SW 1271 (cell line): ENCODE data around the gene NAPB.
"Not testable (repeated sequence)": the region's sequence is repeated elsewhere in the genome, so short reads cannot be mapped to it uniquely, and the experiment has no call there.

Source experiments
- DNase-seq, 2 experiments: peaks; one replicate each; lab custom pipeline; 2025; lab: John Stamatoyannopoulos, UW

Gene NAPB

DNA sequence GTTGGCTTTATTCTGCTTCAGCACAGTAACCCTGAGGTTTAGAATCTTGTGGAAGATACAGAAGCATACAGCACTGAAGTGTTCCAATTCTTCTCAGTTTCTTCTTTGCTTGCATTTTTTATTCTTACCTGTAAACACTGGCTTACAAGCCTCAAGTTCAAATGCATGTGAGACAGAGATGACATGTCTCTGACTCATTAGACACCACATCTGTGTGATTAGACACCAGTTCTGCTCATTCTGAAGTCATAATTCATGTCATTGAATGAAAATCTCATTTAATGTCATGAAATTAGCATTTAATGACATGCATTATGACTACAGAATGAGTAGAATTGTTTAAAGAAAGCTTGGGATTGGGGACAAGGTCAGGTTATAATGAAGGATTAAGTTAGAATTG lies 53.5 kb downstream of the NAPB start:
- no peak for DNase-seq

DNA sequence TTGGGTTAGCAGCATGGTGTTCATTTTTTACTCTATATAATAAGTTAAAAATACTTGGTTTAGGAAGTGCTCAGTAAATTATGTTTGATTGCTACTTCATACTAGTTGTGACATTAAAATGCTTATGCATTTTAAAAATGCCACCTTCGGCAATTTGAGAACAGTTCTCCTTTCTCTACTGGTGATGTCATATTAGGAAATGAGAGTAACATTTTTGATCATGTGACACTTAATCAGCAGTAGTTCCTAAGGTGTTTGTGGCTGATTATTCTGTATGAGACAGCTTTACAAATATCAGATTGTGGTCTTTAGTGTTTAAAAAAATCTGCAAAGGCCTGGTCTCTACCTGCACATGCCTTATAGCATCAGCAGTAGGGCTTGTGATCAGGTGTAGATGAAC lies 54.9 kb downstream of the NAPB start:
- no peak for DNase-seq

DNA sequence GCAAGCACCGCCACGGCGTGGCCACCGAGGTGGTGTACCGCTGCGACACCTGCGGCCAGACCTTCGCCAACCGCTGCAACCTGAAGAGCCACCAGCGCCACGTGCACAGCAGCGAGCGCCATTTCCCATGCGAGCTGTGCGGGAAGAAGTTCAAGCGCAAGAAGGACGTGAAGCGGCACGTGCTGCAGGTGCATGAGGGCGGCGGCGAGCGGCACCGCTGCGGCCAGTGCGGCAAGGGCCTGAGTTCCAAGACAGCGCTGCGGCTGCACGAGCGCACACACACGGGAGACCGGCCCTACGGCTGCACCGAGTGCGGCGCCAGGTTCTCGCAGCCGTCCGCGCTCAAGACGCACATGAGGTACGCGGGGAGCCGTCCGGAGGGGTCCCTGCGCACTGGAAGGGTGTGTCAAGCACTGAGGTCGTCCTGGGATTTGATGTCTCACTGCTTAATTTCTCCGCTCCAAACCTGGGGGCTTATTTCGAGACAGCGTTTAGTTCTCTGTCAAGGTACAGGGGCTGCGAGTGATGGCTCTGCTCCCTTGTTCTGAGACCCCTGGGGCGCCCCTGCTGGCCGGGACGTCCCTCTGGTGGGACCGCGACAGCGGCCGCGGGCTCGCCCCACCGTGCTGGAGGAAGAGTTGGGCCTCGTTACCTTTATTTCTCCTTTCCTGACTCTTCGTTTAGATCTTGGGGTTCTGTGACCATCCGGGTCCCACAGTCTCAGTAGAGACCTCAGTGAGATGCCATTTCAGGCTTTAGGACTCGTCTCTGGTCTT lies 55.7 kb downstream of the NAPB start:
- DNase-seq, result no peak

DNA sequence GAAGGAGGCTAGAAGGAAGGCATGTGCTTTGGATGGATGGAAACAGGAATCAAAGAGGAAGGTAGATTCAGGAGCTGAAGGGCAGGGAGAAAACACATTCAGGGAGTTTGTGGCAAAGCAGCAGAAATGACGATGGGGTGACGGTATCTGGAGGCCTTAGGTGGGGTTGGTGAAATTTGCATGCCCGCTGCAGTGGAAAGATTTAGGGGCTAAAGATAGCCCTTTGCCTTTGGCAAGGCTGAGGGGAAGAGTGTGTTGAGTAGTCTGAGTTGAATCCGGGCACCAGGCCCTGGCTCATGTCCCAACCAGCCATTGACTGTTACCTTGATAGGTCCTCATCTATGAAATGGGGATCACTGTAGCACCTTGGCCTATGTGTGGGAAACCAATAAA lies 58.0 kb downstream of the NAPB start:
- no peak for DNase-seq

DNA sequence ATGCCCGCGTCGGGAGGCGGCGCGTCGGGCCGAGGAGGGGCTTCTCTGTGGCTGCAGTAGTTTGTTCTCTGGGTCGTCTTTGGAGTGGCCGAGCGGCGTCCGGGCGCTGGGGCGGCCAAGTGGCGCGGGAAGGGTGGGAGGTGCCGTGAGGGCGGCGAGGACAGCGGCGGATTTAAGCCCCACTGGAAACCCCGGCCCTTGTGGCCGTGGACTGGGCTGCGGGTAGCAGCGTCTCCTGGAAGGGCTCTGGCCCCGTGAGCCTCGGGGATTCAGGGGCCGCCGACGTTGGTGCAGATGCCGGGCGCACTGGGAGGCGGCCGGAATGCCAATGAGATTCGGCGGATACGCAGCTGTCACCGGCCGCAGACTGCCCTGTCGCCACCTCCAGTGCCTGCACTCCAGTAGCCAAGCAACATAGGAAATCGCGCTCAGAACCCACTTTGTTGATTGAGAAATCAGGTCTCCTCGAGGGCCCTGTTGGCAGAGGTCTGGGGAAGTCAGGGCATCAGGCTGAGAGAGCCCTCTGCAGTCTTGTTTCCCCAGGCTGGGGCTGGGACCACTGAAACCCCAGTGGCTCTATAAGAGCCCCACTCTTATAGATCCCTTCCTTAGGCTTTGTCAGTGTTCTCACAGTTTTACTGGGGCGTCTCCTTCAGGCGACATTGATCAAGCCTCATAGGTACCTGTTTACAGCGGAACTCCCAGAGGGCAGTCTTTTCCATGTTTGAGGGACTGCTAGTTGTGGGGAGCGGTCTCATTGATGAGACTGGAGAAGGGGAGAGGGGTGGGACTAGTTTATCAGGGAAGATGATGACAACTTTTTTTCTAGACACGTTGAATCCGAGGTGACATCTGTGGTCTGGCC lies 58.7 kb downstream of the NAPB start:
- DNase-seq, result peak in 1 of 2 experiments; percentile 64

DNA sequence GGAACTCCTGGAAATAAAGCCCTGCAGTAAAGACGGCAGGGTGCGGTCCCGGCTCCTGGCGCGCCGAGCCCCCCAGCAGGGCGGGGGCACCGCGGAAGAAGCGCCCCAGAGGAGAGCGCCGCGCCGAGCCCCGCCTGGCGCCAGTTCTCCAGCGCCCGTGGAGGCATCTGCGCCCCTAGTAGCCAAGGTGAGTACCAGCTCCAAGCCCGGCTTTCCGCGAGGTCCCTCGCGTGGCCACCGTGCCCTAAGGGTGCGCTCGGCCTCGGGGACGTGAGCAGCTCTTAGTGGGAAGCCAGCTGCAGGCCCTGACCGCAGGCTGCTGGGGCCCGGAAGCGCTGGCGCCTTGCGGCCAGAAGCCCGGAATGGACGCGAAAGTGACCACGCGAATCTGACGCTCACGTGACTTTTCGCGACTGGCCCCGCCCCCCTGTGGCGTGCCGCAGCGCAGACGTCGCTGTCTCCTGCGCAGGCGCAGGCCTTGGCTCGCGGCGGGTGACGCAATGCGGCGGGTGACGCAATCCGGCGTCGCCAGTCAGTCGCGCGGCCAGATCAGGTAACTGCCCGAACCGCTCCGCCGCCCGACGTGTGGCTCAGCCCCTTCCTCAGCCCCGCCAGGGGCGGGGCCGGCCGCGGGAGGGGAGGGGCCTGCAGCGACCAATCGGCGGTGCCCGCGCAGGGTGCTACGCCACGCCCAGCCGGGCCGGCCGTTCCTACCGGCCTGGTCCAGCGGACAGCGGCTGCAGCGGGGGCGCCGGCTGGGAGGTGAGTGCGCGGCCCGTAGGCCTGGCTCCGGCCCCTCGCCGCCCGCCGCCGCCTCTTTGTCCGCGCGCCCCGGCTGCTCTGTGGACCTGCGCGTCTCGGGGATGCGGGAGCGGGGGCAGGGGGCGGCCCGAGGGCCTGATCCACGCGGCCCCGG lies 59.6 kb downstream of the NAPB start, which contains the start of gene GZF1:
GZF1 (plus strand) TSS at position 707 of the 916 bp plus-strand sequence. CDS start 2,202 bp downstream, outside the sequence.
- peak; percentile 93 to 97 for DNase-seq

DNA sequence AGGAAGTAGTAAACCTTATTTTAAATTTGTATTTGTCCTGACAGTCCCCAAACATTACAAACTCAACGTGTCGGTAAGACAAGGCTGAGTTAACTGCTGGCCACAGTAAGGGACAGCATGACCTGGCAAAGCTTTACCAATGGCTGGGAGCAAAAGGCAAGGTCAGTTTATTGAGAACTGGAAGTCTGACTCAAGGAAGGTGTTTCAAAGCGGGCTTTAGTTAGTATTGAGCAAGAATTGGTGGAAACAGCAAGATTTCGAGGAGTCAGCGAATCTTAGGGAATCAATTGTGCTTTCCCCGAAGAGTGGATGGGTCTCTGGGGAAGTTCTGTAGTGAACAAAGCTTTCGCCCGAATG lies 60.2 kb downstream of the NAPB start:
- DNase-seq, result peak in 1 of 2 experiments; percentile 16

DNA sequence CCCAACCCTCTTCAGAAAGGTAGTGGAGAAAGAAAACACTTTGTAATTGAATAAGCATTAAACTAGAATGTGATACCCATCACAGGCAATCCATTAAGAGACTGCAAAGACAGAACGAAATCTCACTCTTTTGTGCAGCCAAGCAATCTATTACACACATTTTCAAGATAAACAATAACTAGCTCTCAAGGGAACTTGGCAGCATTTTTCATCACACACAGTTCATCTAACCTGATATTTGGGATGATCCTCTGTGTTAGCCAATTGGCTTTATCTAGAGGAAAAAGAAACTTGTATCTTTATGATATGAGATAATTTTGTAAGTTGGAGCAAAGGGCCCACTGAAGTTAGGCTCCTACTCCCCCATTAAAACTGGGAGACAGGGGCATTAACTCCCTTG lies 60.8 kb downstream of the NAPB start:
- no peak for DNase-seq

DNA sequence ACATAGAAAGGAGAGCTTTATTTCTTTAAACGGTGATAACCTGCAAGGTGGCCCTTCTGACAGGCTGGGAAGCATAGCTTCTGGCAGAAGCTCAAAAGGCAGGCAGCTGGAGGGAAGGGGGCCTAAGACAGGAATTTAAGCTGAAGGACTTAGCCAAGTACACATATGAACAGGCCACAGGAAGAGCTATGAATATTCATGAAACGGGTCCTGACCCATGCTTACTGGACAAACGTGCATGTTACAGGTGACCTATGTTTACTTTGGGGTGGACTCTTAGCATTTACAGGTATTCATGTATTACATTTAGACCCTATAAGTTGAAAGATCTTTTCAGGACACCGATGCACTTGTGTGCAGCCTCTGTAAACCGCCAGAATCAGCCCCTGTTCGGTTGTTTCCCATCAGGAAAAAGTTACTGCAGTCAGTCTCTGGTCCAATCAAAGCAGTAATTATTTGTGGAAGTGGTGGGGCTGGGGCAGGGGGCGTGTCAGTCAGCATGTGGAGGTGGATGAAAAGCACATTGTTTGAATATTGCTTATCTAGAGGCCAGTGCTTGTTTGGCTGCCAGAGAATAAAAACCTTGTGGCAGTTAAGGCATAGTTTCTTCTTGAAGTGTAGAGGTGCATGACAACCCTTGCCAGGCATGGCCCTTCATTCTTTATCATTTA lies 62.2 kb downstream of the NAPB start:
- no peak for DNase-seq

DNA sequence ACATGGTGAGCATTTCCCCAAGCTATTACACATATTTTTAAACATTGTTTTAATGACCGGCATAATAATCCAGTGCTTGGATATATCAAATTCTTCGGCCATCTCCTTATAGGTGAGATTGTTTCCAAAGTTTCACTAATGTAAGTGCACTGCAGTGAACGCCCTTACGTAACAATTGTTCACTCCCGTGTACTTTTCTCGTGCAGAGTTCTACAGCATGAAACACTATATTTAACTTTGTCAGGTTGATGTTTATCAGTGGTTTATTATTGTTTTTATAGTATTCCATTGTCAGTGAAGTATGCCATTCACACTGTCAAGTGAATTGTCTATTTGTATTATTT lies 62.8 kb downstream of the NAPB start:
- DNase-seq, result no peak

DNA sequence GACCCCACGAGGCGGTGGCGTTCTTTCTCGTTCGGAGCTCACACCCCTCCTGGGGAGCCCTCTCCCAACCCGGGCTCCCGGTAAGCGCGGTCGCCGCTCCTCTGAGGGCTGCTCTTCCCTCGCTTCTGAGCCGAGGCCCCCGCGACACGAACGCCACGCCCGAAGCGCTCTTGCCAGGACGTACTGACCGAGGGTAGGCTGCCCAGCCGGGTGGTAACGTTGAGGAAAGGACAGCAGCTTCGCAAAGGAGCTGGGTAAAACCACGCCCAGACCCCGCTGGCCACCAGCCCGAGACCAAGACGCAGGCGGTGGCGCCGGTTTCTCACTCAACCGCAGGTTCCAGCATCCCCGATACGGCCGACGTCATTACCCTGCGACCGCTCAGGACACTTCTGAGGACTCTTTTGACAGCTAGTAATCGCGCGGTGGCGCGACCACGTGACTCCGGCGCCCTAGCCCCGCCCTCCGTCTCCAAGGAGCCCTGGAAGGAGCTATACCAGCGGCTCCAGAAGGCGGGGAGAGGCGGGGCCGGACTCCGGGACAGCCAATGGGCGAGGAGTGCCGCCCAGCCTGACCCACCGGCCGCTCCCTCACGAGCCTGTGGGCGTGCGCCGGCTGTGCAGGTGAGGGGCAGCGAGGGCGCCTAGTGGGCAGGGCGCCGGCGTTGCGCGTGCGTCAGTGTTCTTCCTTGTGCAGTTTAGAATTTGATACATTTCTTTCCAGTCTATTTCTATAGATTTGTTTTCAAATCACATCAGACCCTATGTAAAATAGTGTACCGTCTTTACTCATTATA lies 63.3 kb downstream of the NAPB start:
- DNase-seq, result peak; percentile 99

DNA sequence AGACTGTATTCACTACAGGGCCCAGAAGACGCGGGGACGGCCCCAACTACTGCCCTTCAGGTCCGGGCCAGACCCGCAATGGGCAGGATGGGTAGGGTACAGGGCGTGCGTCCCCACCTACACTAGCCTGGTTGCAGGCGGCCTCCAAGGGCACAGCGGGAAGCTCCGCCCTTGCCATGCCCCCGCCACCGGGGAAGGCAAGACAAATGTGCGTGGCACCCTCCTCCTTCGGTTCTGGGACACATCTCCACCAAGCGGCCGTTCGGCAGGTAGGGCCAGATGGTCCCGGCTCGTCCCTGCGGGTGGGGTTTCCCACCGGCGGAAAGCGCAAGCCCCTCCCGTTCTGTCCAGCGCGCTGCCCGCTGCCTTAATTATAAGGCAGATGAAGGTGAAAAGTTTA lies 65.1 kb downstream of the NAPB start:
- no peak for DNase-seq

DNA sequence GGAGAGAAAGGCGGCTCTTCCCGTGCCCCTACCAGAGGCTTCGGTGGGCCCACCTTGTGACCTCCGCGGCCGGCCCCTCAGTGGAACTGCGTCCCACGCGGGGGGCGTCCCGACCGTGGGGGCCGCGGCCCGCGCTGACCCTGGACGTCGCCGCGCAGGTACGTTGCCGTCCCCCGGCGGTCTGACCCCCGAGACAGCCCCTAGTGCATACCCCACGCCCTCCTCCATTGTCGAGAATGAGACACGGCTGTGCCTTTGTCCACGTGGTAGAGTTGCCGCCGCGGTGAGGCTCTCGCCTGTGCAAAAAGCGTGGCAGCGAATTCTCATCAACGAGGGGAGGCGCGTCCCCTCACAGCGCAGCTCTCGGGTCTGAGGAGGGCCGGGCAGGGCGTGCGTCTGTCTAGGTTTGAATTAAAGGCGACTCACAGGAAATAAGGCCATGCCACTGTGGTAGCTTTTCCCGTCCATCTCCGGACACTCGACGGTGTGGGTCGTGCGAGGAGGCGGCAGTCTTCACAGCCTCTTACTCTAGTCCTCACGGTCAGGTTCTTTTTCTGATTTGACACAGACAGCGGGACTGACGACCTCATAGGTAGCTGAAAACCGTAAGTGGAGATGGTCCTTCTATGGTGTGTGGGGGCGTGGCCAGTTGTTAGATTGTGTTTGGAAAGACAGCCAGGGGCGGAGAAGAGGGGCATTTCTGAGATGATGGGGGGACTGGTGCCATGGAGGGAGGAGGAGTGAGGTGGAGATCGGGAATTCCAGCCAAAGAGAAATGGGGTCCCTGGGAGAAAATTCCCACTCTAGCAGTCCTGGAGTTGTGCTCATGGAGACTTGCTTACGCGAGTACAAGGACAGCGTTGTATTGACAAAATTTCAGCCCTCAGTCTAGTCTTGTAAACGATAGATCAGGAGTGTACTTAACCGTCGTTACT lies 70.1 kb downstream of the NAPB start:
- DNase-seq, result peak in 1 of 2 experiments; percentile 67

DNA sequence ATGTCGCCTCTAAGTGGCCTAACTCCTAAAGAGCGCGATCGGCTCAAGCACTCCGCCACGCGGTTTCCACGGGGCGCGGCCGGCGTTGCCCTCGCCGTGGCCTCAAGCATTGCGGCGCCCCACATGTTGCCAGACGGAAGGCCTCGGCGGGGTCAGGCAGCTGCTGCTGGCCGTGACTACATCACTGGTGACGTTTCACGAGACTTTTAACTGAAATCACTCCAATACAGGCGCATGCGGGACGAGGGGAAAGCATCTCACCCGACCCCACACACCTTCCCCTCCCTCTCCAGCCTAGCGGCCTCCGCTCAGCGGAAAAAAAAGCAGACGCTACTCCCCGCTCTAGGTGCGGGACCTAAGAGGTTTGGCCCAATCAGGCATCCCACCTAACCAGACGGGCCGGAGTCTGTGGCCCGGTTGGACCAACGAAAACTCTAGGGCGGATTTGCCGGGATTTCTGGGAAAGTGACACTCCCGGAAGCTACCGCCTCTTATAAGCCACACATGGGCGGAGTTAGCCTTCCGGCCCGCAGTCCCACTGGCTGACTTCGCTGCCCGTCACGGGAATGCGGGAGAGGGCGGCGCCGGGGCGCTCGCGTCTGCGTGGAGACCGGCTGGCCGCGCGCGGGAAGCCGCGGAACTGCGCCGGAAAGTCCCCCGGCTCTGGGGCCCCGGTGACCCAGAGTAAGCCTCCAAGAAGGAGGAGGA lies 70.9 kb downstream of the NAPB start, which contains the start of gene NXT1:
NXT1 (plus strand) TSS at position 596 of the 708 bp plus-strand sequence. CDS start 3,251 bp downstream, outside the sequence.
- peak; percentile 99 for DNase-seq

DNA sequence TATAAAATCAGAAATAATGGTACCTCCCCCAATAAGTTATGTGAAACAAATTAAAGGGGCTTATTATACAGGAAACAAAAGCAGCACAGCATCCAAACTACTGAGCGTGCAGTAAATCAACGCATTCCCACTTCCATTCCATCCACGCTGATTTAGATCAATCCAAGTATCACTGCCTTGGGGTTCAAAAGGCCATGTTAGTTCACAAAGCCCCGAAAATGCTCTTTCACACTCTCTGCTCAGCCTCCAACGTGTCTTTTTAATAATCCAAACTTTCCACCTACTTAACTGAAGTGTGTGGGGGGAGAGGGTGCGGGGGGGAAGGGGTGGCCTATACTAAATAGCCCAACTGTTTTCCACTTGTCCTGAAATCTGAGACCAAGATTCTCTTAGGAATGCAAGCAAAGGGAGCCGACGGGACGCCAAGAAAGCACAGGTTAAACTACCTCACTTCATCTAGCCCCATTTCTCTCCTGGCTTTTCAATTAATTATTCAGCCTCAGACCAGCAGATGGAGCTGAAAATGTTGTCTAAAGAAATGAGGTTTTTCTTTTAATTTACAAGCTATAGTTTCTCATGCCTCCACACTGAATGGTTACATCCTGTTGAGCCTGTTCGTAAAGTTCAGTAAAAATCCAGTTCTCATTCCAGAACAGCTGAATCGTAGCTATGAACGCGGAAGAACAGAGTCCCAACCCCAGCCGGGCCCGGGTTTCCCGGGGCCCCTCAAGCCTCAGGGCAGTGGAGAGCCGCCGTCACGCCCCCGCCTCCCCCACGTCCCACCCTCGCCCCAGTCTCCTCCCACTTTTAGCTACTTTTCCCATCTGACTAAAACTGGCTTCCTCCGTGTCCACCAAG lies 71.7 kb downstream of the NAPB start:
- DNase-seq, result peak; percentile 81 to 96

DNA sequence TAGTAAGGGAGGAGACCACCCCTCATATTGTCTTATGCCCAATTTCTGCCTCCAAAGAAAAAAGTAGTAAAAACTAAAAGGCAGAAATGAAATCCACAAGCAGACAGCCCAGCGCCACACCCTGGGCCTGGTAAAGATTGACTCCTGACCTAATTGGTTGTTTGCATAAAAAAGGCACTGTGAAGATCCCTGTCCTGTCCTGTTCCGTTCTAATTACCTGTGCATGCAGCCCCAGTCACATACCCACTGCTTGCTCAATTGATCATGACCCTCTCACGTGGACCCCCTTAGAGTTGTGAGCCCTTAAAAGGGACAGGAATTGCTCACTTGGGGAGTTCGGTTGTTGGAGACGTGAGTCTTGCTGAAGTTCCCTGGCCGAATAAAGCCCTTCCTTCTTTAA lies 72.8 kb downstream of the NAPB start:
- DNase-seq, result not testable (repeated sequence)

DNA sequence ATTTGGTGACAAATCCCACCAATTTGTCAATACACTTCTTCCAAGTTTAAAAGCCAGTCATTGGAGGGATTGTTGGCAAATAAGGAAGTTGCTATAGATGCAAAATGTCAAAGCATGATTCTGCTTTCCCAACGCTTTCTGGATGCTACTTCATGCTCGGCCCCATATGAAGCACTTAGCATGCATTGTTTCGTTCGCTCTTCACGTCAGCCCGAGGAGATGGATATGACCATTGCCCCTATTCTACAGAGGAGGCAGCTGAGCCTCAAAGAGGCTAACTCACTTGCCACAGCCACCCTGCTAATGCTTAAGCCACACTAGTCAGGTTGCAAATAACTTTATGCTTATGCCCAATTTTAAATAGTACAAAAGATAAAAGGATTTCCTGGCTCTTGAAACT lies 73.5 kb downstream of the NAPB start:
- no peak for DNase-seq

DNA sequence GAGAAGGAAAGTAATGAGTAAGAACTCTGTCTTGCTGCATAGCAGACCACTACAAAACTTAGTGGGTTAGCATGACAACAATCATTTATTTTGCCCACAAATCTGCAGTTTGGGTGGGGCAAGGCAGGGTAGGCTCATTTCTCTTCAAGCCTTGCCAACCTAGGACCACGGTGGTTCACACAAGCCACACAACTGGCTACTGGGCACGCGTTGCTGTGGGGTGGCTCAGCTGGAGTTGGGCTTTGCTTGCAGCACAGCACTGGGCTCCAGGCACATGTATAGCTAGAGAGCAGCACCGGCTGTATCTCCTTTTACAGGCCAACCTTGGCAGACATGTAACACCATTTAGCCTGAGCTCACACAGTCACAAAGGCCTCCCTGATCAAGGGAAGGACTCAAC lies 75.3 kb downstream of the NAPB start:
- DNase-seq, result no peak
